Activated CD8-positive, alpha-beta memory T cell treated with anti-CD3 and anti-CD28 coated beads for 36 hours (primary cell): ENCODE data around the gene CSF3. TPM values are rescaled to one million over a fixed set of nuclear protein-coding genes. Genes with fewer than 3 reads are reported as not detected.

Experiments used
- CTCF ChIA-PET: fragments of 350-600 bp; sonication (Branson Sonifier 250); formaldehyde crosslinking; loops from one replicate; lab custom pipeline; 2021; ENCODE audit warnings: antibody characterized with exemption; lab: Charles Lee
- POLR2A ChIA-PET: fragments of 350-600 bp; sonication (Branson Sonifier 250); formaldehyde crosslinking; loops from one replicate; lab custom pipeline; 2021; ENCODE audit warnings: antibody characterized with exemption; lab: Charles Lee
- total RNA-seq, 2 experiments: library from RNA; stranded (reverse); gene quantifications; one replicate each; pipeline ENCODE4 v1.2.3, GENCODE V29; 2021

The CSF3 gene
- total RNA-seq, 2 experiments from 2014 or later = not detected

DNA sequence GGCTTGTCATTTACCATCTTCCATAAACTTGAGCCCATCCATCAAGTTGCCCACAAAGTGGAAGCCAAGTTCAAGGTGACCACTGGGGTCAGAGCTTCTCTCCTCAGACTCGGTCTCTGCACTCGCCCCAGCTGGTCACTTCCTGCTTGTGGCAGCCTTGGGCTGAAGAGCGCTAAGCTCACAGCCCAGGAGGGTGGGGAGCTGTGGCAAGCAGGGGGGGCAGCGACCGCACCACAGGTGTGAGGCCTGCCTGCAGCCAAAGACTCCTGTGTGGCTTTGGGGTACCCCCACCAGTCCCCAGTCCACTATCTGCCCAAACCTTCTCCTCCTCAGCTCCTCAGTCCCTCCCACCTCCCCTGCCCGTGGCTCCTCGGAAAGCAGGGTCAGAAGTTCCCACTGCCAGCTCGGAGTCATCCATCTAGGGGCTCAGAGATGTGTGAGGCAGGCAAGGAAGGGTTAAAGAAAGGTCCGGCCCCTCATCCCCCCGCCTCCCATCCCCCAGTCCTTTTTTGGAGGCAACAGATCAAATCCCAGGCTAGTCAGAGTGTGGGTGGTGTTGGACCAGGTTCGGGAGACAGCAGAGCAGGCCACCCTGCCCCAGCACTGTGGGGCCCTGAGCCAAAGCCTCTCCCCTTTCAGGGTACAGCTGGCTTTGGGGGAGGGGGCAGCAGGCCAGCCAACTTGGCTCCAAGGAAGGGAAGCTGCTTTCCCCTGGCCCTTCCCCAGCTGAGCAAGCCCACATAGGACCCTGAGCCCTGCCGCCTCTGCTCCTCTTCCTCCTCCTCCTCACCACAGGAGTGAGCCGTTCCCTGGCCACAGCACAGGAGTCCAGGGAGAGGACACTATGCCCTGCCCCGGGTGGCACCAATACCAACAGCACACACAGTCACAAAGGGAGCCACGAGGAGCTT lies 3.2 kb downstream of the CSF3 start:
- ChIA-PET POLR2A (no interaction called here), CTCF (interaction anchor here (1.1 kb wide), 1 partner anchor 150 kb away, joined by 3 read pairs; no protein-coding TSS in a partner anchor)

DNA sequence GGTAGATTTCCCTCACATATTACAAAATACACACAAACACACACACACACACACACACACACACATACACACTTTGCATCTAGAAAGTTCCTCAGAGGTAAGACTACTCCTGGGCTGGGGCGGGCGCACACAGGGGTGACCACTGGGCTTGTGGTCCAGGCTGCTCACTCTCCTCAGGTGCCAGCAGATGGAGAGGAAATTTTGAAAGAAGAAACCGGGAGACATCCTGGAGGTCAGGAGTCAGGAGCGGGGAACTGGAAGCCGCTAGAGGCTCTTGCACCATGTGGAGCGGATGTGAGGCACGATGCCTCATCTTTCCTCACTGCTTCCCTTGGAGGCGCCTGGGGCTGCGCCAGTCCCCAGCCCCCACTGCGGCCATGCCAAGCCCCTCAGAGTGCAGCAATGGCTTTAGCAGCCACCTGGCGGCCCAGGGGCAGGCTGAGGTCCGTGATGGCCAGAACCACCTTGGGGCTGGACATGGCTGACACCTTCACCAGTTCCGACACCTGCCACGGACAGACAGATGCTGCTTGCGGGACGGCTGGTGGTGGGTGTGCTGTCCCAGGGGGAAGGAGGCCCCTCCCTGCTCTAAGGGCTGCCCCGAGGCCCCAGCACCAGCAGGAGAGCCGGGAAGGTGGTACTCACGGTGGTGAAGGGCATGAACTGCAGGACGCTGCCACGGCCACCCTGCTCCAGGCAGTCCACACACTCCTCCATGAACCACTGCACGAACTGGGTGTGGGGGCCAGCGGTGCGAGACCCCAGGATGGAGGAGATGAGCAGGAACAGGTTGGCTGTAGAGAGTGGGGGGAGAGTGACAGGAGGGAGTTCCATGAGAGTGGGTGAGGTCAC lies 4.1 kb downstream of the CSF3 start:
- POLR2A ChIA-PET = no interaction called here
- CTCF ChIA-PET = interaction anchor here (1.5 kb wide), 1 partner anchor 56 kb away, joined by 3 read pairs; no protein-coding TSS in a partner anchor

DNA sequence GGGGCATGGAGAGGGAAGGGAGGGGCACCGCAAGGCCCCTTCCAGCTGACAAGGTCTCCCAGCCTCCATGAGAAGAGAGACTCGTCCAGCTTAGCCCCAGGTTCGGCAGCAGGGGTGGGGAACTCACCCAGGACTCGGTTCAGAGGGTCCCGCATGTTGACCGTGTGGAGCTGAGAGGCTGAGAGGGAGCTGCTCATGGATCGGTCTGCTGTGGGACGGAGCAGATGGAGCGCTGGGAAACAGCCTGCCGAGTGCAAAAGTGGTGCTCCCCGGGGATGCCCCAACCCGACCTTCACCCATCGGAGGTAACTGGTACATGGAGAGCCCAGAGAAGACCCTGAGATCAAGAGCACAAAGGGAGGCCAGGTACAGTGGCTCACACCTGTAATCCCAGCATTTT lies 4.9 kb downstream of the CSF3 start:
- ChIA-PET CTCF (interaction anchor here (1.5 kb wide), 1 partner anchor 55 kb away, joined by 3 read pairs; no protein-coding TSS in a partner anchor), POLR2A (no interaction called here)

DNA sequence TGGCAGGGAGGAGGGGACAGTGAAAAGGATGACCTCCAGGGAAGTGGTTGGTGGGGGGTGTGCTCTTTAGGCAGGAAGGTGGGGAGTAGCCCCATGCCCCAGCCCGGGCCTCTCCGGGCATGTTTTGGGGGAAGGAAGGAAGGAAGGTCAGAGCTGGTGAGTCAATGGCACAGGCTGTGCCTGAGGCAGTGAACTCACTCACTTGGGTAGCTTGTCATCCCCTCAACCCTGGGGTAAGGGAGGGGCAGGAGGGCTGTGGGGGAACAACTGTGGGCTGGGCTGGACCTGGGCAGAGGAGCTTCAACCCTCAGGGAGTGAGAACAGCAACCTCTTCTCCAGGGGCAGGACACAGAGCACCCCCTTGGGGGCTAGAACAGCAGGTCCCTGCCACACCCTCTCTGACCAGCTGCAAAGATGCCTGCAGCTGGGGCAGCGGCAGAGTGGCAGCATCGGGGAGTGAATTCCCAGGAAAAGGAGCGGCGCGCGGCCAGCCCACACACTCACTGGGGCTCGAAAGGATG lies 6.3 kb downstream of the CSF3 start:
- POLR2A ChIA-PET = no interaction called here

GRCh38 chr17:40022497-40022896 lies 7.3 kb downstream of the CSF3 start:
- CTCF ChIA-PET = interaction anchor here (1.2 kb wide), 1 partner anchor 9 kb away, joined by 3 read pairs; no protein-coding TSS in a partner anchor
- POLR2A ChIA-PET = no interaction called here

More for the DNA sequence above, 6.3 kb downstream of the CSF3 start:
- CTCF ChIA-PET = interaction anchor here (0.6 to 1.5 kb wide), 2 partner anchors 65 to 148 kb away, joined by 4 to 5 read pairs; no protein-coding TSS in a partner anchor

- CTCF ChIA-PET = interaction anchor here (1.2 kb wide), 1 partner anchor 10 kb away, joined by 3 read pairs; no protein-coding TSS in a partner anchor
- POLR2A ChIA-PET = no interaction called here
Measured at GRCh38 chr17:40022961-40023541, 7.8 kb downstream of the CSF3 start.

GRCh38 chr17:40023590-40024292 lies 8.5 kb downstream of the CSF3 start:
- ChIA-PET POLR2A (no interaction called here), CTCF (interaction anchor here (0.7 kb wide), 1 partner anchor 63 kb away, joined by 3 read pairs; no protein-coding TSS in a partner anchor)

GRCh38 chr17:40024901-40025300 lies 9.7 kb downstream of the CSF3 start:
- ChIA-PET CTCF (interaction anchor here (1.5 to 2.6 kb wide), 3 partner anchors 12 to 86 kb away, joined by 4 to 7 read pairs (median 7); no protein-coding TSS in a partner anchor), POLR2A (no interaction called here)

DNA sequence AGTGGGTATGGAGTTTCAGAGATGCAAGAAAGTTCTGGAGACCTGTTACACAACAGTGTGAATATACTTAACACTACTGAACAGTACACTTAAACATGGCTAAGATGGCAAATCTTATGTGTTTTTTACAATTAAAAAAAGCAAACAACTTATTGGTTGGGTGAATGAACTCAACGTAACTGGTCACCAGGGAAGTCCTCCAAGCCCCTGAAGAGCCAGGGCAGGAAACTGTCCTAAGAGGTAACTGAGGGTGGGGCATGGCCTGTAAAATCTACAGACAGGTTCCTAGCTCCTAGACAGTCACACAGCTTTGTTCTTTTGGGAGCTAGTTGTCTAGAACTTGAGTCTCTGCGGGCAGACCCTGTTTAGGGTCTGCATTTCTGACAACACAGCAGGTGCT lies 10.3 kb downstream of the CSF3 start:
- ChIA-PET POLR2A (no interaction called here), CTCF (interaction anchor here (0.8 to 2.9 kb wide), 7 partner anchors 11 to 292 kb away, joined by 3 to 10 read pairs (median 7); partner anchors contain the start of gene CSF3)

DNA sequence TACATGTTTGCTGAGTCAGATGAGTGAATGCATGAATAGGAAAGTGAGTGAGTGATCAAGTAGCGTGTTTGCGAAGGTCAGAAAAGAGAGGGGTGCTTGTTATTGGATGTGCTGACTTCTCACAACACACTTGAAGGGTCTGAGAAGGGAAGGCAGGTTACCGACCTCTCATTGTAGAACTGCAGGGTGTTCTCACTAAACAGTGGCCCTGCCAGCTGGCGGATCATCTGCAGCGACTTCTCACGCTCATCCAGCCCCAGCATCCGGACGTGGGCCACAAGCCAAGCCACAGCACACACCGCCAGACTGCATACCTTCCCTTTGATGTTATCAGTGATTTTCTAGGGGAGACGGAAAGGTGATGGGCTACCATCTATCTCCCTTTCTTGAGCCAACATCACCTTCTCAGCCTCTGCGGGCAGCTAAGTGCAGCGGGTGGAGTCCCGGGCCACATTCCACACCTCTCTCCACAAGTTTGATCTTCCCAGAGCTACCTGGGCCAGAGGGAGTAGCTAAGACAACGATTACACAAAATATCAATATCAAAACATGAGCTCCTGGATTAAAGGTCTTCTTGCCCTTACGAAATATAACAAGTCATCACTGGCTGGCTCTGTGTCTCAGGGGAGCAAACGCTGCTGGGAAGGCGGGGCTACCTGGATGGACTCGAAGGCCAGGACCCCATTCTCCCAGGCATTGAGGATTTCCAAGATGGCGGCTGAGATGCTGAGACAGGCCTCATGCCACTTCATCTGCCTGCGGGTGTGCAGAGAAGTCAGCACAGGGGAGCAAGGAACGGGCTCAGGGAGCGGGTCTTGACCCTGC lies 11.0 kb downstream of the CSF3 start:
- ChIA-PET POLR2A (interaction anchor here (0.6 kb wide), 1 partner anchor 112 kb away, joined by 3 read pairs; no protein-coding TSS in a partner anchor), CTCF (interaction anchor here (0.6 to 2.9 kb wide), 18 partner anchors 9 to 404 kb away, joined by 3 to 10 read pairs (median 4); partner anchors contain the start of genes CSF3 and MED24)

- ChIA-PET CTCF (interaction anchor here (0.6 to 2.9 kb wide), 28 partner anchors 8 to 405 kb away, joined by 3 to 10 read pairs (median 4); partner anchors contain the start of genes CSF3 and MED24), POLR2A (interaction anchor here (0.6 kb wide), 1 partner anchor 14 kb away, joined by 3 read pairs; no protein-coding TSS in a partner anchor)
Measured at GRCh38 chr17:40026816-40027613, 11.8 kb downstream of the CSF3 start.

GRCh38 chr17:40027614-40028012 lies 12.4 kb downstream of the CSF3 start:
- ChIA-PET CTCF (interaction anchor here (0.6 to 2.9 kb wide), 18 partner anchors 8 to 257 kb away, joined by 3 to 10 read pairs (median 3); no protein-coding TSS in a partner anchor), POLR2A (no interaction called here)

- ChIA-PET POLR2A (no interaction called here), CTCF (interaction anchor here (1.6 to 2.9 kb wide), 2 partner anchors 46 to 58 kb away, joined by 8 to 10 read pairs; no protein-coding TSS in a partner anchor)
Measured at GRCh38 chr17:40028595-40028994, 13.4 kb downstream of the CSF3 start.

- CTCF ChIA-PET = no interaction called here
- POLR2A ChIA-PET = no interaction called here
Measured at GRCh38 chr17:40031706-40032105, 16.5 kb downstream of the CSF3 start.

GRCh38 chr17:40032322-40033320 lies 17.4 kb downstream of the CSF3 start:
- CTCF ChIA-PET = no interaction called here
- POLR2A ChIA-PET = interaction anchor here (0.5 kb wide), 1 partner anchor 173 kb away, joined by 5 read pairs; no protein-coding TSS in a partner anchor
